Activated naive CD4-positive, alpha-beta T cell treated with anti-CD3 and anti-CD28 coated beads for 36 hours (primary cell): Measurements from ENCODE around the gene LYG1. TPM values are rescaled to one million over a fixed set of nuclear protein-coding genes. Genes with fewer than 3 reads are reported as not detected.

Source experiments
- CTCF ChIA-PET: fragments of 350-600 bp; sonication (Branson Sonifier 250); formaldehyde crosslinking; loops from one replicate; lab custom pipeline; 2021; ENCODE audit warnings: antibody characterized with exemption; lab: Charles Lee
- DNase-seq: peaks from one replicate; pipeline ENCODE4 v3.0.0-alpha.2; 2020
- H3K27ac Mint-ChIP-seq: one replicate; pipeline ENCODE4 v1.8.0; 2021; ENCODE audit warnings: mild to moderate bottlenecking, mixed read lengths
- H3K27me3 Mint-ChIP-seq: one replicate; pipeline ENCODE4 v1.8.0; 2021; ENCODE audit warnings: low read depth, mixed read lengths
- H3K36me3 Mint-ChIP-seq: one replicate; pipeline ENCODE4 v1.8.0; 2021; ENCODE audit warnings: low read depth, mixed read lengths
- H3K4me1 Mint-ChIP-seq: one replicate; pipeline ENCODE4 v1.8.0; 2021; ENCODE audit warnings: low read depth, mixed read lengths
- H3K4me3 Mint-ChIP-seq: one replicate; pipeline ENCODE4 v1.8.0; 2021; ENCODE audit warnings: mild to moderate bottlenecking, moderate library complexity, mixed read lengths
- H3K9me3 Mint-ChIP-seq: one replicate; pipeline ENCODE4 v1.8.0; 2021; ENCODE audit warnings: mixed read lengths
- intact Hi-C: fragments of 100-400 bp; cut with micrococcal nuclease; formaldehyde crosslinking; loops from one replicate; pipeline ENCODE4 v1.15.1; 2023
- total RNA-seq, 2 experiments: library from RNA; stranded (reverse); gene quantifications; one replicate each; pipeline ENCODE4 v1.2.3, GENCODE V29; 2021

LYG1 gene
- total RNA-seq, 2 experiments from 2014 or later, result 0.32 to 0.36 TPM

DNA sequence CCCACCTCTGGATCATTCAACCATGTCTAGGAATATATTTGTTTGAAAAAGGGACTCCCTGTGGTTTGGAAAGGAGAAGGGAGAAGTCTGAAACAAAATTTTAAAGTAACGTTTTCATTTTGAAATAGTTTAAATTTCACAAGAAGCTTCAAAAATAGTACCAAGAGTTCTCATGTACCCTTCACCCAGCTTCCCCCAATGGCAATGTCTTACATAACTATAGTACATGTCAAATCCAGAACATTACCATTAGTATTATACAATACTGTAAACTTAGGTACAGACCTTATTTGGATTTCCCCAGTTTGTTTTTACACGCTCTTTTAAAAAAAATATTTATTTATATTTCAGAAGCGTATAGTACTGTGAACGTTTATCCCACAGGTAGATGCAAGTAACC lies 41.5 kb downstream of the LYG1 start:
- Mint-ChIP-seq H3K4me1 (no peaks in the 10 kb centered on the region), H3K36me3 (peaks cover 5% of the 10 kb centered on the region), H3K9me3 (no peaks in the 10 kb centered on the region), H3K27me3 (no peaks in the 10 kb centered on the region), H3K27ac (no peak overlapping the region), H3K4me3 (no peak overlapping the region)
- no peak for DNase-seq
- intact Hi-C loops, result no loop called here
- CTCF ChIA-PET, result interaction anchor here (0.6 kb wide), 1 partner anchor 886 kb away, joined by 3 read pairs; no protein-coding TSS in a partner anchor

- Mint-ChIP-seq H3K4me3 (no peak overlapping the region), H3K27me3 (no peaks in the 10 kb centered on the region), H3K4me1 (no peaks in the 10 kb centered on the region), H3K9me3 (no peaks in the 10 kb centered on the region), H3K27ac (no peak overlapping the region), H3K36me3 (peaks cover 3% of the 10 kb centered on the region)
- CTCF ChIA-PET, result interaction anchor here (0.6 kb wide), 1 partner anchor 1073 kb away, joined by 4 read pairs; no protein-coding TSS in a partner anchor
- no peak for DNase-seq
- intact Hi-C loops, result no loop called here
Measured at GRCh38 chr2:99256677-99257076, 44.3 kb downstream of the LYG1 start.

- no peak for DNase-seq
- CTCF ChIA-PET, result no interaction called here
- H3K4me1 Mint-ChIP-seq, result no peaks in the 10 kb centered on the region
- H3K27ac Mint-ChIP-seq, result no peak within 1 kb of the TSS
- no peak within 1 kb of the TSS for H3K4me3 Mint-ChIP-seq
- H3K36me3 Mint-ChIP-seq, result peaks cover 3% of the 10 kb centered on the region
- H3K9me3 Mint-ChIP-seq, result no peaks in the 10 kb centered on the region
- intact Hi-C loops, result no loop called here
- no peaks in the 10 kb centered on the region for H3K27me3 Mint-ChIP-seq
Measured at GRCh38 chr2:99255491-99256318, 45.3 kb downstream of the LYG1 start, which contains the start of gene LYG2. LYG2 (minus strand) TSS chr2:99255666; CDS start chr2:99254260, 1,406 bp downstream.

- CTCF ChIA-PET, result no interaction called here
- no peak overlapping the region for H3K27ac Mint-ChIP-seq
- H3K4me1 Mint-ChIP-seq, result no peaks in the 10 kb centered on the region
- H3K27me3 Mint-ChIP-seq, result no peaks in the 10 kb centered on the region
- H3K4me3 Mint-ChIP-seq, result no peak overlapping the region
- DNase-seq, result no peak
- H3K9me3 Mint-ChIP-seq, result peaks cover 11% of the 10 kb centered on the region
- H3K36me3 Mint-ChIP-seq, result peaks cover 14% of the 10 kb centered on the region
- intact Hi-C loops, result no loop called here
Measured at GRCh38 chr2:99249951-99250350, 51.0 kb downstream of the LYG1 start.

DNA sequence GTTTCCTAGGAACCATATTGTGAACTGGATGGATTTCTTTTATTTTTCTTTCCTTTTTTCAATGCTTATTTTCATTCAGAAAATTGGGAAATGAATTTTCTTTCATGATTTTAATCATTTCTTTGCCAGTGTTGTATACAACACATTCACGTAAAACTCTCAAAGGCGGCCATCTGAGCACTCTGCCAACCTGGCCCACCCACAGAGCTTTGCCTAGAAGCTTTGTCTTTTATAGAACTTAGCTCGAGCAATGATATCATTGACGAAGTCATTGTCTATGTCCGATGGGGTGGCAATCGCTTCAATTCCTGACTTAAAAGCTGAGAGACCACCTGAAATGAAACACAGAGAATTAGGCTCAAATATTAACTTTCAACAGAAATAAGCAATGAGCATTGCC lies 58.8 kb downstream of the LYG1 start:
- H3K4me3 Mint-ChIP-seq, result no peak overlapping the region
- no peak overlapping the region for H3K27ac Mint-ChIP-seq
- H3K27me3 Mint-ChIP-seq, result no peaks in the 10 kb centered on the region
- DNase-seq, result no peak
- H3K9me3 Mint-ChIP-seq, result peaks cover 5% of the 10 kb centered on the region
- intact Hi-C loops, result no loop called here
- H3K36me3 Mint-ChIP-seq, result peaks cover 11% of the 10 kb centered on the region
- H3K4me1 Mint-ChIP-seq, result no peaks in the 10 kb centered on the region
- CTCF ChIA-PET, result interaction anchor here (0.6 kb wide), 1 partner anchor 216 kb away, joined by 6 read pairs; no protein-coding TSS in a partner anchor

- no peaks in the 10 kb centered on the region for H3K9me3 Mint-ChIP-seq
- intact Hi-C loops, result no loop called here
- DNase-seq, result no peak
- H3K27me3 Mint-ChIP-seq, result no peaks in the 10 kb centered on the region
- CTCF ChIA-PET, result no interaction called here
- no peaks in the 10 kb centered on the region for H3K4me1 Mint-ChIP-seq
- no peak overlapping the region for H3K4me3 Mint-ChIP-seq
- no peak overlapping the region for H3K27ac Mint-ChIP-seq
- no peaks in the 10 kb centered on the region for H3K36me3 Mint-ChIP-seq
Measured at GRCh38 chr2:99240431-99240830, 60.6 kb downstream of the LYG1 start.

- H3K9me3 Mint-ChIP-seq, result peaks cover 9% of the 10 kb centered on the region
- H3K36me3 Mint-ChIP-seq, result no peaks in the 10 kb centered on the region
- no peaks in the 10 kb centered on the region for H3K27me3 Mint-ChIP-seq
- CTCF ChIA-PET, result no interaction called here
- no peak overlapping the region for H3K27ac Mint-ChIP-seq
- no peaks in the 10 kb centered on the region for H3K4me1 Mint-ChIP-seq
- no peak overlapping the region for H3K4me3 Mint-ChIP-seq
- no peak for DNase-seq
- intact Hi-C loops, result no loop called here
Measured at GRCh38 chr2:99238599-99238998, 62.4 kb downstream of the LYG1 start.

Other genes starting within 250 kb of the LYG1 start
- gene C2orf15, start 159.5 kb downstream of the LYG1 start, total RNA-seq, result 1 to 10 TPM; 1.4 to 1.6 TPM
- gene TSGA10, start 146.3 kb downstream of the LYG1 start, total RNA-seq, result 1 to 10 TPM; 7.2 to 8.9 TPM
- gene LIPT1, start 146.2 kb downstream of the LYG1 start, total RNA-seq, result 1 to 10 TPM; 7.0 to 8.1 TPM
- gene MITD1, start 120.1 kb downstream of the LYG1 start, total RNA-seq, result 10 to 100 TPM; 61.4 to 64.1 TPM
- gene MRPL30, start 120.0 kb downstream of the LYG1 start, total RNA-seq, result 10 to 100 TPM; 40.2 to 43.3 TPM
- gene LYG2, start 45.5 kb downstream of the LYG1 start, total RNA-seq, result not detected
- 10 to 100 TPM; 19.9 to 24.3 TPM for gene TXNDC9, start 35.1 kb upstream of the LYG1 start, total RNA-seq
- 10 to 100 TPM; 70.2 to 71.1 TPM for gene EIF5B, start 36.2 kb upstream of the LYG1 start, total RNA-seq
- gene REV1, start 188.8 kb upstream of the LYG1 start, total RNA-seq, result 10 to 100 TPM; 29.6 to 32.3 TPM